ENCODE data around the gene RIC8A. TPM values are rescaled to one million over a fixed set of nuclear protein-coding genes. Genes with fewer than 3 reads are reported as not detected.

Gene RIC8A
- total and polyA plus RNA-seq, 2 of the 13 experiments (the other 11 are each of a cell fraction or from before 2014, with no cell fraction given), result 62.1 to 63.8 TPM

- CTCF ChIA-PET (ENCODE audit: low intra/inter-chr PET ratio, low total read pairs), result no interaction called here
- DNase-seq (ENCODE audit: low spot score), result no peak
- Histone ChIP-seq H4K20me1 (ENCODE audit: insufficient read depth, low read length) (peaks cover 7% of the 10 kb centered on the region; the same call in 1 of the 2 replicates), H3K79me2 (ENCODE audit: insufficient read depth, low read length) (peaks cover 27% of the 10 kb centered on the region), H3K4me1 (ENCODE audit: insufficient read depth, low read length) (peaks cover 23% of the 10 kb centered on the region), H3K9ac (ENCODE audit: insufficient read depth, low read depth, low read length) (no peak overlapping the region), H3K4me3 (replicated peaks in 1 of 3; ENCODE audit: insufficient read depth in 1 of 3, low read depth in 2 of 3, low read length in 3 of 3) (no peak overlapping the region), H3K27me3 (ENCODE audit: control insufficient read depth in 1 of 2, insufficient read depth in 2 of 2, low read length in 2 of 2) (no peaks in the 10 kb centered on the region; a peak in 1 of 5 replicates), H3K27ac (ENCODE audit: extremely low read length, insufficient read depth, low read length) (no peak overlapping the region), H2AFZ (ENCODE audit: low read length) (no peak overlapping the region), H3K9me3 (ENCODE audit: low read length) (no peaks in the 10 kb centered on the region), H3K36me3 (replicated peaks in 1 of 2; ENCODE audit: control insufficient read depth in 1 of 2, insufficient read depth in 2 of 2, low read length in 2 of 2) (peaks cover 3 to 23% of the 10 kb centered on the region in 2 experiments; a peak in 4 of 5 replicates), H3K4me2 (ENCODE audit: low read depth, low read length) (no peak overlapping the region)
- BruUV-seq (replicated peaks), result no TSS peak
- FAIRE-seq, result no peak
- no peak for ATAC-seq
- intact Hi-C loops (cut with micrococcal nuclease; ENCODE audit: unreplicated experiment), result no loop called here
- 100% methylated on average over 2 of the region's 4 CpGs for WGBS (ENCODE audit: low lambda C conversion rate)
- POLR2A ChIA-PET, result interaction anchor here (1.0 kb wide), 2 partner anchors 12 to 31 kb away, joined by 3 read pairs; no protein-coding TSS in a partner anchor
- in situ Hi-C loops (cut with HindIII; ENCODE audit: extremely low pct_ligation_motif_present, low pct_unique_long_range_greater_than_20kb), result no loop called here
- no peak for TF ChIP-seq AKNA (CRISPR knock-in tag; IDR thresholded peaks at IDR 0.05; ENCODE audit: borderline replicate concordance)
- peak in 1 of 2 experiments; percentile 2; a peak in 2 of 4 replicates for TF ChIP-seq POLR2A (IDR thresholded peaks at IDR 0.05; ENCODE audit: insufficient read depth in 1 of 2, low read depth in 2 of 2, low read length in 2 of 2)
- TF ChIP-seq AKAP8 (CRISPR knock-in tag; IDR thresholded peaks at IDR 0.05), result peak; percentile 41; the same call in 1 of the 2 replicates
- no peak for TF ChIP-seq PPARG (CRISPR knock-in tag; conservative IDR thresholded peaks at IDR 0.05)
Measured at GRCh38 chr11:203945-204586, 3.4 kb upstream of the RIC8A start.
